CD4-positive, alpha-beta T cell (primary cell): ENCODE measurements around the gene NLGN1. TPM values are rescaled to one million over a fixed set of nuclear protein-coding genes. Genes with fewer than 3 reads are reported as not detected.

Experiments used
- ATAC-seq: fragments of 200-7000 bp; cut with Tn5 transposase; one replicate; pipeline ENCODE4 v1.10.0; 2022; ENCODE audit warnings: mild to moderate bottlenecking; ENCODE audit not compliant: poor library complexity
- CTCF ChIA-PET: fragments of 350-600 bp; sonication (Branson Sonifier 250); formaldehyde crosslinking; loops from one replicate; lab custom pipeline; 2021; ENCODE audit warnings: antibody characterized with exemption, inconsistent platforms; lab: Charles Lee
- POLR2A ChIA-PET: fragments of 350-600 bp; sonication (Branson Sonifier 250); formaldehyde crosslinking; loops from one replicate; lab custom pipeline; 2021; ENCODE audit warnings: antibody characterized with exemption, inconsistent platforms; lab: Charles Lee
- DNase-seq, 14 experiments: peaks; one replicate each; pipeline ENCODE4 v3.0.0-alpha.2; 2013 to 2020; ENCODE audit warnings: mixed read lengths in 2 of 14
- H3K27ac ChIP-seq, 2 donors: one replicate each; pipeline versions ENCODE4 v1.5.1 to v1.7.0; 2013; ENCODE audit warnings: low read length in 2 of 2, low read depth in 1 of 2, mild to moderate bottlenecking in 1 of 2
- H3K27me3 ChIP-seq, 2 experiments: 1 replicate in 1 of 2; 2 replicates in 1 of 2; pipeline versions ENCODE4 v1.6.1 to v1.7.0; 2013; ENCODE audit warnings: low read length in 2 of 2, control low read depth in 1 of 2, mild to moderate bottlenecking in 1 of 2, moderate library complexity in 1 of 2; ENCODE audit not compliant: insufficient read depth in 2 of 2, control insufficient read depth in 1 of 2
- H3K36me3 ChIP-seq: one replicate; pipeline ENCODE4 v1.6.1; 2013; ENCODE audit warnings: low read length, control low read depth; ENCODE audit not compliant: insufficient read depth
- H3K4me1 ChIP-seq: one replicate; pipeline ENCODE4 v1.6.1; 2013; ENCODE audit warnings: low read length, control low read depth; ENCODE audit not compliant: insufficient read depth
- H3K4me3 ChIP-seq: one replicate; pipeline ENCODE4 v1.5.1; 2013; ENCODE audit warnings: mild to moderate bottlenecking, low read length, moderate library complexity
- H3K9me3 ChIP-seq, 2 experiments: 1 replicate in 1 of 2; 2 replicates in 1 of 2; pipeline versions ENCODE4 v1.6.1 to v1.7.0; 2013; ENCODE audit warnings: low read length in 2 of 2, mild to moderate bottlenecking in 2 of 2, control low read depth in 1 of 2, moderate library complexity in 1 of 2; ENCODE audit not compliant: control insufficient read depth in 1 of 2, insufficient read depth in 1 of 2
- H3K27ac Mint-ChIP-seq: one replicate; pipeline ENCODE4 v1.8.0; 2020; ENCODE audit warnings: mixed read lengths
- H3K27me3 Mint-ChIP-seq: one replicate; pipeline ENCODE4 v1.8.0; 2021; ENCODE audit warnings: mixed read lengths
- H3K36me3 Mint-ChIP-seq: one replicate; pipeline ENCODE4 v1.8.0; 2021; ENCODE audit warnings: low read depth, mixed read lengths
- H3K4me1 Mint-ChIP-seq: one replicate; pipeline ENCODE4 v1.8.0; 2021; ENCODE audit warnings: low read depth, mixed read lengths
- H3K4me3 Mint-ChIP-seq: one replicate; pipeline ENCODE4 v1.8.0; 2020; ENCODE audit warnings: mild to moderate bottlenecking, mixed read lengths
- H3K9me3 Mint-ChIP-seq: one replicate; pipeline ENCODE4 v1.8.0; 2020; ENCODE audit warnings: mixed read lengths
- CTCF ChIP-seq: fragments of 200-600 bp; IDR thresholded peaks from one replicate; pipeline ENCODE4 v1.8.0; 2022; ENCODE audit warnings: antibody characterized with exemption, mild to moderate bottlenecking
- intact Hi-C, 2 experiments: fragments of 100-400 bp; cut with DNase I in 1 of 2; cut with micrococcal nuclease in 1 of 2; formaldehyde crosslinking; loops; one replicate each; pipeline versions ENCODE4 v1.15.1 to v1.9.0; 2023 to 2025; cut with DNase I, micrococcal nuclease
- total RNA-seq, 174 experiments: library from RNA in 2 of 174; stranded (reverse) in 2 of 174; gene quantifications; one replicate each; pipeline ENCODE4 v1.2.3 and lab custom pipeline; 2021 to 2026

NLGN1 gene
- total RNA-seq, 2 experiments from 2014 or later = not detected

GRCh38 chr3:174099724-174100123 lies 702.2 kb downstream of the NLGN1 start:
- intact Hi-C loops = no loop called here
- no peaks in the 10 kb centered on the region for H3K9me3 ChIP-seq
- CTCF ChIA-PET = no interaction called here
- H3K9me3 Mint-ChIP-seq = no peaks in the 10 kb centered on the region
- H3K36me3 ChIP-seq = no peaks in the 10 kb centered on the region
- no peaks in the 10 kb centered on the region for H3K4me1 ChIP-seq
- H3K27me3 ChIP-seq = no peaks in the 10 kb centered on the region
- ATAC-seq = no peak
- no peak overlapping the region for H3K4me3 Mint-ChIP-seq
- H3K27ac ChIP-seq = no peak overlapping the region
- no peak overlapping the region for H3K4me3 ChIP-seq
- H3K27me3 Mint-ChIP-seq = no peaks in the 10 kb centered on the region
- DNase-seq = no peak
- no peak overlapping the region for H3K27ac Mint-ChIP-seq
- H3K4me1 Mint-ChIP-seq = no peaks in the 10 kb centered on the region
- POLR2A ChIA-PET = no interaction called here
- no peaks in the 10 kb centered on the region for H3K36me3 Mint-ChIP-seq
- no peak for TF ChIP-seq CTCF

GRCh38 chr3:174100744-174101143 lies 703.2 kb downstream of the NLGN1 start:
- CTCF ChIA-PET = no interaction called here
- POLR2A ChIA-PET = no interaction called here
- intact Hi-C loops = no loop called here

GRCh38 chr3:174101244-174101643 lies 703.7 kb downstream of the NLGN1 start:
- Mint-ChIP-seq H3K27me3 (no peaks in the 10 kb centered on the region), H3K4me1 (no peaks in the 10 kb centered on the region), H3K4me3 (no peak overlapping the region), H3K9me3 (no peaks in the 10 kb centered on the region), H3K27ac (no peak overlapping the region), H3K36me3 (no peaks in the 10 kb centered on the region)
- Histone ChIP-seq H3K27me3 (no peaks in the 10 kb centered on the region), H3K27ac (no peak overlapping the region), H3K36me3 (no peaks in the 10 kb centered on the region), H3K4me3 (no peak overlapping the region), H3K4me1 (no peaks in the 10 kb centered on the region), H3K9me3 (no peaks in the 10 kb centered on the region)
- intact Hi-C loops = no loop called here
- ATAC-seq (no peak), DNase-seq (no peak)
- no peak for TF ChIP-seq CTCF
- ChIA-PET CTCF (no interaction called here), POLR2A (no interaction called here)

More at GRCh38 chr3:174100744-174101143, 703.2 kb downstream of the NLGN1 start:
- Histone ChIP-seq H3K4me1 (no peaks in the 10 kb centered on the region), H3K27me3 (no peaks in the 10 kb centered on the region), H3K27ac (no peak overlapping the region), H3K9me3 (no peaks in the 10 kb centered on the region), H3K36me3 (no peaks in the 10 kb centered on the region), H3K4me3 (no peak overlapping the region)
- H3K4me1 Mint-ChIP-seq = no peaks in the 10 kb centered on the region
- no peaks in the 10 kb centered on the region for H3K9me3 Mint-ChIP-seq
- no peaks in the 10 kb centered on the region for H3K27me3 Mint-ChIP-seq
- H3K27ac Mint-ChIP-seq = no peak overlapping the region
- no peak for TF ChIP-seq CTCF
- H3K4me3 Mint-ChIP-seq = no peak overlapping the region
- DNase-seq (no peak), ATAC-seq (no peak)
- no peaks in the 10 kb centered on the region for H3K36me3 Mint-ChIP-seq
